IMR-90 (cell line): ENCODE measurements around the gene OR51G1. TPM values are rescaled to one million over a fixed set of nuclear protein-coding genes. Genes with fewer than 3 reads are reported as not detected.

Experiments
- ATAC-seq: fragments of 200-7000 bp; cut with Tn5 transposase; 2 replicates; pipeline ENCODE4 v1.9.1; 2020; ENCODE audit warnings: low read depth, mild to moderate bottlenecking, moderate library complexity
- BruUV-seq: library from RNA; stranded (reverse); fragments of 400-500 nt; replicated peaks from 2 replicates; lab custom pipeline; 2021; lab: Mats Ljungman, UMichigan
- CTCF ChIA-PET: fragments of 300-600 bp; formaldehyde crosslinking; extraction: SDS; loops from one replicate; lab custom pipeline; 2021; ENCODE audit warnings: antibody characterized with exemption; lab: Yijun Ruan, JAX
- POLR2A ChIA-PET: fragments of 300-600 bp; sonication (Branson Sonifier 250); formaldehyde crosslinking; loops from one replicate; lab custom pipeline; 2022; ENCODE audit warnings: antibody characterized with exemption; ENCODE audit not compliant: unreplicated experiment; lab: Charles Lee
- DNase-seq: peaks from one replicate; pipeline ENCODE4 v3.0.0; 2013
- H2AFZ ChIP-seq: replicated peaks from 2 replicates; pipeline ENCODE3; 2013; ENCODE audit warnings: low read length, mild to moderate bottlenecking; ENCODE audit not compliant: poor library complexity
- H2AK5ac ChIP-seq: 2 replicates; pipeline ENCODE4 v1.6.1; 2013; ENCODE audit warnings: low read depth, low read length, inconsistent platforms
- H2AK9ac ChIP-seq: replicated peaks from 2 replicates; pipeline ENCODE3; 2013; ENCODE audit warnings: mild to moderate bottlenecking, low read depth, low read length, moderate library complexity; ENCODE audit not compliant: poor library complexity
- H2BK120ac ChIP-seq: 2 replicates; pipeline ENCODE4 v1.6.1; 2013; ENCODE audit warnings: low read depth, low read length, inconsistent platforms
- H2BK15ac ChIP-seq: 3 replicates; pipeline ENCODE4 v1.6.1; 2013; ENCODE audit warnings: low read depth, low read length, inconsistent platforms
- H2BK20ac ChIP-seq: 2 replicates; pipeline ENCODE4 v1.6.1; 2013; ENCODE audit warnings: low read depth, mild to moderate bottlenecking, inconsistent platforms, low read length, moderate library complexity
- H2BK5ac ChIP-seq: 2 replicates; pipeline ENCODE4 v1.6.1; 2013; ENCODE audit warnings: mild to moderate bottlenecking, low read depth, low read length, inconsistent platforms; ENCODE audit not compliant: poor library complexity, severe bottlenecking
- H3K14ac ChIP-seq: replicated peaks from 2 replicates; pipeline ENCODE4 v1.6.1; 2013; ENCODE audit warnings: low read depth, low read length, inconsistent platforms
- H3K18ac ChIP-seq: 2 replicates; pipeline ENCODE4 v1.6.1; 2013; ENCODE audit warnings: low read depth, low read length, control low read depth
- H3K23ac ChIP-seq: 2 replicates; pipeline ENCODE4 v1.6.1; 2013; ENCODE audit warnings: low read depth, low read length, inconsistent platforms
- H3K27ac ChIP-seq: 2 replicates; pipeline ENCODE4 v1.5.1; 2013; ENCODE audit warnings: mild to moderate bottlenecking, control low read depth, low read length; ENCODE audit not compliant: insufficient read depth
- H3K27me3 ChIP-seq: 2 replicates; pipeline ENCODE4 v1.6.1; 2013; ENCODE audit warnings: low read length; ENCODE audit not compliant: control insufficient read depth, insufficient read depth
- H3K36me3 ChIP-seq: 2 replicates; pipeline ENCODE4 v1.6.1; 2013; ENCODE audit warnings: low read length, mixed read lengths; ENCODE audit not compliant: control insufficient read depth, insufficient read depth
- H3K4ac ChIP-seq: 2 replicates; pipeline ENCODE4 v1.6.1; 2013; ENCODE audit warnings: low read depth, low read length, inconsistent platforms
- H3K4me1 ChIP-seq: 2 replicates; pipeline ENCODE4 v1.6.1; 2013; ENCODE audit warnings: low read length, mixed read lengths; ENCODE audit not compliant: control insufficient read depth, insufficient read depth
- H3K4me2 ChIP-seq: 2 replicates; pipeline ENCODE4 v1.6.1; 2013; ENCODE audit warnings: low read depth, mild to moderate bottlenecking, control low read depth, low read length, moderate library complexity
- H3K4me3 ChIP-seq: 2 replicates; pipeline ENCODE4 v1.5.1; 2013; ENCODE audit warnings: low read depth, mild to moderate bottlenecking, control low read depth, low read length, moderate library complexity; ENCODE audit not compliant: insufficient read depth
- H3K56ac ChIP-seq: 2 replicates; pipeline ENCODE4 v1.6.1; 2013; ENCODE audit warnings: low read length, inconsistent platforms; ENCODE audit not compliant: insufficient read depth; ENCODE audit errors: extremely low read depth
- H3K79me1 ChIP-seq, 2 experiments: 2 replicates each; pipeline ENCODE4 v1.6.1; 2013; ENCODE audit warnings: low read length in 2 of 2, inconsistent platforms in 1 of 2, low read depth in 1 of 2
- H3K9ac ChIP-seq: 2 replicates; pipeline ENCODE4 v1.6.1; 2013; ENCODE audit warnings: low read depth, low read length, control low read depth
- H3K9me1 ChIP-seq: 2 replicates; pipeline ENCODE4 v1.6.1; 2013; ENCODE audit warnings: low read length, inconsistent platforms; ENCODE audit not compliant: insufficient read depth
- H3K9me3 ChIP-seq: 2 replicates; pipeline ENCODE4 v1.6.1; 2013; ENCODE audit warnings: low read length; ENCODE audit not compliant: control insufficient read depth, insufficient read depth
- H4K20me1 ChIP-seq: 2 replicates; pipeline ENCODE4 v1.6.1; 2013; ENCODE audit warnings: low read length, inconsistent platforms; ENCODE audit not compliant: insufficient read depth
- H4K5ac ChIP-seq: 2 replicates; pipeline ENCODE4 v1.6.1; 2013; ENCODE audit warnings: mild to moderate bottlenecking, low read depth, low read length, control low read depth
- H4K8ac ChIP-seq, 2 experiments: 2 replicates each; pipeline ENCODE4 v1.6.1; 2013; ENCODE audit warnings: low read depth in 2 of 2, low read length in 2 of 2, control low read depth in 1 of 2, inconsistent platforms in 1 of 2
- H4K91ac ChIP-seq: 2 replicates; pipeline ENCODE4 v1.6.1; 2013; ENCODE audit warnings: low read depth, low read length, inconsistent platforms; ENCODE audit not compliant: insufficient read depth
- CEBPB ChIP-seq: IDR thresholded peaks from 2 replicates; pipeline ENCODE4 v1.6.1; 2012; ENCODE audit warnings: low read depth, low read length, improper control_type of control experiment
- ELK1 ChIP-seq: fragments of 150-350 bp; IDR thresholded peaks from 2 replicates; pipeline ENCODE4 v1.6.1; 2016; ENCODE audit warnings: low read depth, mild to moderate bottlenecking, low read length, moderate library complexity, borderline replicate concordance
- FOS ChIP-seq: fragments of 150-350 bp; IDR thresholded peaks from 2 replicates; pipeline ENCODE4 v1.6.1; 2016; ENCODE audit warnings: low read depth, low read length
- MAZ ChIP-seq: IDR thresholded peaks from 2 replicates; pipeline ENCODE4 v1.6.1; 2012; ENCODE audit warnings: low read depth, mild to moderate bottlenecking, low read length, improper control_type of control experiment, moderate library complexity, borderline replicate concordance
- NFE2L2 ChIP-seq: fragments of 150-350 bp; IDR thresholded peaks from 2 replicates; pipeline ENCODE4 v1.6.1; 2016; ENCODE audit warnings: low read depth, mild to moderate bottlenecking, low read length
- RFX5 ChIP-seq: IDR thresholded peaks from 2 replicates; pipeline ENCODE4 v1.8.0; 2012; ENCODE audit warnings: low read depth, mild to moderate bottlenecking, low read length, moderate library complexity
- SMC3 ChIP-seq: fragments of 150-350 bp; IDR thresholded peaks from 2 replicates; pipeline ENCODE4 v1.6.1; 2016; ENCODE audit warnings: low read depth, mild to moderate bottlenecking, antibody characterized with exemption, low read length, moderate library complexity
- WGBS, 2 experiments: methylation state at CpG; one replicate each; pipeline versions ENCODE4 v1.1.5 to v1.1.7; 2013; ENCODE audit warnings: missing lambda C conversion rate in 2 of 2; ENCODE audit not compliant: insufficient read length in 1 of 2; ENCODE audit errors: extremely low coverage in 2 of 2; 5-methylcytosine and 5-hydroxymethylcytosine counted together
- dilution Hi-C: fragments of 300-500 bp; cut with HindIII; formaldehyde crosslinking; loops from one replicate; pipeline ENCODE4 v1.14.3; 2018; ENCODE audit warnings: low sequenced_read_pairs; ENCODE audit not compliant: unreplicated experiment
- in situ Hi-C: fragments of 300-500 bp; cut with MboI; formaldehyde crosslinking; loops from 3 replicates; pipeline ENCODE4 v1.14.3; 2019; ENCODE audit warnings: low sequenced_read_pairs, inconsistent platforms, mixed read lengths
- intact Hi-C: fragments of 100-400 bp; cut with micrococcal nuclease; formaldehyde crosslinking; loops from 2 replicates; pipeline ENCODE4 v1.10.0; 2022
- polyA plus RNA-seq, 3 experiments: library from polyadenylated mRNA; depleted of rRNA; stranded (reverse); fragments of >200 nt; gene quantifications; 2 replicates each; pipeline ENCODE4 v1.2.3, GENCODE V29; 2012; ENCODE audit warnings: low replicate concordance in 1 of 3
- total RNA-seq: library from RNA; depleted of rRNA; stranded (reverse); fragments of >200 nt; gene quantifications from 2 replicates; pipeline ENCODE4 v1.2.3, GENCODE V29; 2012
- TF ChIP-seq, protein P1 (sequence below): fragments of 150-350 bp; IDR thresholded peaks from 2 replicates; pipeline ENCODE4 v1.6.1; 2017; ENCODE audit warnings: mild to moderate bottlenecking, antibody characterized with exemption, low read length, low read depth

Gene OR51G1
- total and polyA plus RNA-seq, 2 of the 4 experiments (the other 2 are of a cell fraction) = not detected

GRCh38 chr11:4891996-4892640 is 32.0 kb downstream of the OR51G1 start:
- no peak overlapping the region for H3K56ac ChIP-seq
- H4K8ac ChIP-seq = no peak overlapping the region
- peak overlapping the region; percentile 21; the same call in 1 of the 3 replicates for H2BK15ac ChIP-seq
- H4K5ac ChIP-seq = no peak overlapping the region
- in situ Hi-C loops (no loop called here), intact Hi-C loops (no loop called here), dilution Hi-C loops (no loop called here)
- H3K36me3 ChIP-seq = no peaks in the 10 kb centered on the region
- POLR2A ChIA-PET = no interaction called here
- no peaks in the 10 kb centered on the region for H3K9me3 ChIP-seq
- H2AFZ ChIP-seq = no peak overlapping the region
- no peak for TF ChIP-seq RFX5
- TF ChIP-seq NFE2L2 = no peak
- TF ChIP-seq CEBPB = 0 out of 2 replicates have a peak, but pooled peaks have one; percentile 19
- peak; percentile 70; the same call in 1 of the 2 replicates for TF ChIP-seq FOS
- TF ChIP-seq SMC3 = no peak
- TF ChIP-seq MAZ = no peak
- TF ChIP-seq, protein P1, sequence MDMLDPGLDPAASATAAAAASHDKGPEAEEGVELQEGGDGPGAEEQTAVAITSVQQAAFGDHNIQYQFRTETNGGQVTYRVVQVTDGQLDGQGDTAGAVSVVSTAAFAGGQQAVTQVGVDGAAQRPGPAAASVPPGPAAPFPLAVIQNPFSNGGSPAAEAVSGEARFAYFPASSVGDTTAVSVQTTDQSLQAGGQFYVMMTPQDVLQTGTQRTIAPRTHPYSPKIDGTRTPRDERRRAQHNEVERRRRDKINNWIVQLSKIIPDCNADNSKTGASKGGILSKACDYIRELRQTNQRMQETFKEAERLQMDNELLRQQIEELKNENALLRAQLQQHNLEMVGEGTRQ = no peak
- TF ChIP-seq ELK1 = no peak
- no peak overlapping the region for H3K27ac ChIP-seq
- H3K18ac ChIP-seq = peak overlapping the region; percentile 18; the same call in 1 of the 2 replicates
- DNase-seq (peak; percentile 93), ATAC-seq (peak; percentile 90)
- H3K9ac ChIP-seq = no peak overlapping the region
- no CpG with 5 or more reads among the region's 1 CpG for WGBS, 2 experiments
- H4K91ac ChIP-seq = no peak overlapping the region
- CTCF ChIA-PET = interaction anchor here (0.7 to 1.1 kb wide), 2 partner anchors 21 to 255 kb away, joined by 3 read pairs; partner anchors contain the start of gene OR51D1
- H3K23ac ChIP-seq = no peak overlapping the region
- H3K79me1 ChIP-seq = no peaks in the 10 kb centered on the region
- H2AK9ac ChIP-seq = no peak overlapping the region
- H3K4me1 ChIP-seq = no peaks in the 10 kb centered on the region; the same call in 1 of the 2 replicates
- H2BK20ac ChIP-seq = peak overlapping the region; percentile 27
- peak overlapping the region; percentile 36; the same call in 1 of the 2 replicates for H2BK120ac ChIP-seq
- H3K4me3 ChIP-seq = no peak overlapping the region
- no peak overlapping the region; the same call in 1 of the 2 replicates for H3K4me2 ChIP-seq
- peak overlapping the region; percentile 50 for H2BK5ac ChIP-seq
- no peaks in the 10 kb centered on the region for H4K20me1 ChIP-seq
- H3K14ac ChIP-seq = no peak overlapping the region
- BruUV-seq = no TSS peak
- no peaks in the 10 kb centered on the region for H3K9me1 ChIP-seq
- no peak overlapping the region for H3K4ac ChIP-seq
- peak overlapping the region; percentile 60; the same call in 1 of the 2 replicates for H2AK5ac ChIP-seq
- H3K27me3 ChIP-seq = no peaks in the 10 kb centered on the region
